Smooth muscle cell of the umbilical artery (primary cell): ENCODE data around the gene HSFX4. TPM values are rescaled to one million over a fixed set of nuclear protein-coding genes. Genes with fewer than 3 reads are reported as not detected.

ENCODE experiments used
- total RNA-seq: library from RNA; depleted of rRNA; stranded (reverse); fragments of >200 nt; gene quantifications from 2 replicates; pipeline ENCODE4 v1.2.3, GENCODE V29; 2014

Gene HSFX4, protein sequence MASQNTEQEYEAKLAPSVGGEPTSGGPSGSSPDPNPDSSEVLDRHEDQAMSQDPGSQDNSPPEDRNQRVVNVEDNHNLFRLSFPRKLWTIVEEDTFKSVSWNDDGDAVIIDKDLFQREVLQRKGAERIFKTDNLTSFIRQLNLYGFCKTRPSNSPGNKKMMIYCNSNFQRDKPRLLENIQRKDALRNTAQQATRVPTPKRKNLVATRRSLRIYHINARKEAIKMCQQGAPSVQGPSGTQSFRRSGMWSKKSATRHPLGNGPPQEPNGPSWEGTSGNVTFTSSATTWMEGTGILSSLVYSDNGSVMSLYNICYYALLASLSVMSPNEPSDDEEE
- not detected in 2 replicates for total RNA-seq

DNA sequence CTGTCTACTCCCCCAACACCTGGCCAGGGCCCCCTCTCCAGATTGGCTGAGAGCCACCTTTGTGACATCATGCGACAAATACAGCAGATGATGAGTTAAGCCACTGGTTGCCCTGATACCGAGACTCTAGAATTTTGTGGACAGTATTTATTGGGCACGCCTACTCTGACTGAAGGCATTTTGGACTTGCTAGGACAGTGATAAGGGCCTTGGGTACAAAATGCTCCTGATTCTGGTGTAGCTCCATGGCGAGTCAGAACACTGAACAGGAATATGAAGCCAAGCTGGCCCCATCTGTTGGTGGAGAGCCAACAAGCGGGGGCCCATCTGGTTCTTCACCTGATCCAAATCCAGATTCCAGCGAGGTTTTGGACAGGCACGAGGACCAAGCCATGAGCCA, at the start of gene HSFX4:
Gene HSFX4, plus strand, starts transcription at position 174 of the 400 bp plus-strand sequence. Its CDS starts 72 bp downstream, at position 246.

DNA sequence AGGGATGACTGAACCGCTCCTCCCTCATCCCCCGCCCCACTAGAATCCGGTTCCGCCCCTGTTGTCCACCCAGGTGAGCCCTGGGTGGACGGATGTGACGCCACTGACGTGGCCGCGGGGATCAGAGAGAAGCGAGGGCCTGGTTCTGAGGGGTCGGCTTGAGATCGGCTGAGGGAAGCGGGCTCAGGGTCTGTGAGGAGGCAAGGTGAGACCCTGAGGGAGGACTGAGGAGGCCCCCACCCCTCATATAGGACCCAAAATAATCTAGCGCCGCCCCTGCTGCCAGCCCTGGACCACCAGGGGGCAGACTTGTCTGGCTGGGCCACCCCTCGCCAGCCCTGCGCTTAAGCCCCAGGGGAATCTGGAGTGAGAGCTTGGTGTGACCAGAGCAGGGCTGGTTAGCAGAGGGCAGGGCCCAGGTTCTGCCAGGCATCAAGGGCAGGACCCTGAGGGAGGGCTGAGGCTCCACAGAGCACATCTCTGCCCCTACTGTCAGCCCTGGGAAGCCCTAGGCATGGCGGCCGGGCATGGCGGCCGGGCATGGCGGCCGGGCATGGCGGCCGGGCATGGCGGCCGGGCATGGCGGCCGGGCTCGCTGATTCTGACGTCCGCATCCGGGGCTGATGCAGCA, 48.2 kb upstream of the HSFX4 start, which contains the start of gene MAGEA8:
Gene MAGEA8, plus strand, starts transcription at position 103 of the 631 bp plus-strand sequence. CDS start 3,090 bp downstream, outside the sequence.

DNA sequence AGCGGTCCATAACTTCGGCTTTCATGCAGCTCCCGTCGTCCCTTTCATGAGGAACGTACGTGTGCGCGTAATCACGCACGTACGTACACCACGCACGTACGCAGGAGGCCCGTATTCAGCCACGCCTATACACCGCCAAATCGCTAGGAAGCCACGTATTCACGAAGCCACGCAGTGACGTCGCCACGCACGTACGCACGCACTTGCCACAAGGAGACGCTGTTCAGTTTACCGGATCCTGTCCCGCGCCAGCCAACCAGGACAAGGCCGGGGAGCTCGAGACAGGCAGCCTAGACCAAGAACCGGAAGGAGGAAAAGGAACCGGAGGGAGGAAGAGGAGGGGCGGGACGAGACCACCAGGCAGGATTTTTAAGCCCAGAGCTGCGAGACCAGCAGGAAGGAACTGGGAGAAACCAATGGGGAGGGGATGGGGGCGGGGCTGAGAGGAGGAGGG, 9.1 kb downstream of the HSFX4 start, which contains the start of gene EOLA2:
Gene EOLA2, minus strand, starts transcription at position 65 of the 454 bp plus-strand sequence. CDS start 4,617 bp downstream, outside the sequence.

Other genes starting within 250 kb of the HSFX4 start
- not detected in 2 replicates for gene MAGEA11, start 217.5 kb upstream of the HSFX4 start, total RNA-seq
- gene HSFX1, start 155.5 kb upstream of the HSFX4 start, total RNA-seq, result 0.89 and 1.6 TPM in 2 replicates
- gene MAGEA9, start 147.6 kb upstream of the HSFX4 start, total RNA-seq, result not detected in 2 replicates
- gene MAGEA8, start 48.4 kb upstream of the HSFX4 start, total RNA-seq, result not detected in 2 replicates
- gene EOLA2, start 8.9 kb downstream of the HSFX4 start, total RNA-seq, result 18.2 and 20.2 TPM in 2 replicates